A549 treated with GW870086 at 1 μM for 4 hours (cell line): ENCODE measurements around the gene RIPK4. TPM values are rescaled to one million over a fixed set of nuclear protein-coding genes. Genes with fewer than 3 reads are reported as not detected.

ENCODE experiments used
- total RNA-seq: library from RNA; stranded (reverse); fragments of 200-300 nt; extraction: Qiagen RNA extraction; gene quantifications from 5 replicates; pipeline ENCODE4 v1.2.3, GENCODE V29; 2022; ENCODE audit warnings: low read depth

The RIPK4 gene
- total RNA-seq: 18.1 to 23.8 TPM (median 20.2 TPM) in 5 replicates

DNA sequence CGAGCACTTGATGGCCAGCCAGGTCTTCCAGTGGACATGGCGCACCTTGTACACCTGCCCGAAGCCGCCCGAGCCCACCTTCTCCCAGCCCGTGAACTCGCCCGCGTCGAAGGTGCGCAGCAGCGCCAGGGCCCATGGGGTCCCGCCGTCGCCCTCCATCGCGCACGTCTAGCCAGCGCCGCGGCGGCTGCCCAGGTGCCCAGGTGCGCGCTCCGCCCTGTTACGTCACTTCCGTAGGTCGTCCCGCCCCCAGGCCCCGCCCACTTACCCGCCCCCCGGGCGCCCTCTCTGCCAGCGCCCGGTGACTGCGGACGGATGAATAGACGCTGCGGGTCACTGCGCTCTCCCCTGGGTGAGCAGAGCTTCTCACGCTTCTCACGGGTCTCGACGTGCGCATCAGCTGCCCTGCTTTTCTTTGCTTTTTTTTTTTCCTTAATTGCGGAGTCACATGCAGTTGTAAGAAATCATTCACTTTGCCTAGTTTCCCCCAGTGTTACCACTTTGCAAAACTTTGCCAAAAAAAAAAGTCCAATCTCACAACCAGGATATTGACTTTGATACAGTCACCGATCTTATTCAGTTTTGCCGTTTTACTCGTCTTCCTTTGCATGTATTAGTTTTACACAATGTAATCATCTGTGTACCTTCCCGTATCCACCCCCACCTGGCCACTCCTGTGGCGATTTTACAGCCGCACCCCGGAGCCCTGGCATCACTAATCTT, at the start of gene RIPK4:
Gene RIPK4 (minus strand): TSS at position 170 of the 723 bp plus-strand sequence. CDS start 11 bp downstream, at position 159.

Other genes starting within 250 kb of the RIPK4 start
- 2.9 to 3.7 TPM (median 3.2 TPM) in 5 replicates for gene PRDM15, start 112.3 kb upstream of the RIPK4 start, total RNA-seq
- 5.8 to 8.4 TPM (median 6.5 TPM) in 5 replicates for gene C2CD2, start 187.0 kb upstream of the RIPK4 start, total RNA-seq
- 4.1 to 6.1 TPM (median 5.2 TPM) in 5 replicates for gene ZBTB21, start 243.3 kb upstream of the RIPK4 start, total RNA-seq